GM21360 (cell line): ENCODE measurements around the gene SIPA1.

Experiments
- ATAC-seq: cut with Tn5 transposase; IDR thresholded peaks from one replicate; pipeline ENCODE4 v1.9.1; 2021; ENCODE audit warnings: mild to moderate bottlenecking, moderate library complexity; ENCODE audit not compliant: unreplicated experiment

Gene SIPA1

GRCh38 chr11:65607614-65608426 is 30.1 kb upstream of the SIPA1 start:
- ATAC-seq, result no peak

- ATAC-seq, result no peak
Measured at GRCh38 chr11:65609229-65609628, 28.7 kb upstream of the SIPA1 start.

- no peak for ATAC-seq
Measured at GRCh38 chr11:65609665-65610064, 28.2 kb upstream of the SIPA1 start.

GRCh38 chr11:65610404-65610803 is 27.5 kb upstream of the SIPA1 start:
- ATAC-seq, result no peak

GRCh38 chr11:65611028-65611757 is 26.7 kb upstream of the SIPA1 start:
- ATAC-seq, result no peak

GRCh38 chr11:65611758-65612603 is 25.9 kb upstream of the SIPA1 start:
- no peak for ATAC-seq

GRCh38 chr11:65612691-65613090 is 25.2 kb upstream of the SIPA1 start:
- no peak for ATAC-seq

- no peak for ATAC-seq
Measured at GRCh38 chr11:65613091-65613928, 24.6 kb upstream of the SIPA1 start.

- peak; percentile 71 for ATAC-seq
Measured at GRCh38 chr11:65615229-65615949, 22.5 kb upstream of the SIPA1 start, which contains the start of gene PCNX3. TSS of gene PCNX3 (plus strand) at chr11:65615776. CDS start at chr11:65616312, 536 bp downstream.

GRCh38 chr11:65615950-65616574 is 21.8 kb upstream of the SIPA1 start:
- no peak for ATAC-seq

- no peak for ATAC-seq
Measured at GRCh38 chr11:65616575-65617001, 21.3 kb upstream of the SIPA1 start.

GRCh38 chr11:65617136-65617850 is 20.6 kb upstream of the SIPA1 start:
- no peak for ATAC-seq

GRCh38 chr11:65617990-65618751 is 19.7 kb upstream of the SIPA1 start:
- ATAC-seq, result no peak

GRCh38 chr11:65618763-65619162 is 19.1 kb upstream of the SIPA1 start:
- no peak for ATAC-seq

GRCh38 chr11:65619281-65619928 is 18.5 kb upstream of the SIPA1 start:
- no peak for ATAC-seq

GRCh38 chr11:65620666-65621065 is 17.2 kb upstream of the SIPA1 start:
- ATAC-seq, result no peak

GRCh38 chr11:65621460-65621859 is 16.4 kb upstream of the SIPA1 start:
- no peak for ATAC-seq
